Activated B cell treated with CpG ODN at 0.5 μM for 24 hours (primary cell): ENCODE data around the gene GPR17. TPM values are rescaled to one million over a fixed set of nuclear protein-coding genes. Genes with fewer than 3 reads are reported as not detected.

Source experiments
- ATAC-seq: fragments of 200-7000 bp; cut with Tn5 transposase; one replicate; pipeline ENCODE4 v1.10.0; 2021; ENCODE audit warnings: low read depth, mild to moderate bottlenecking, moderate library complexity
- CTCF ChIA-PET: fragments of 350-600 bp; sonication (Branson Sonifier 250); formaldehyde crosslinking; loops from one replicate; lab custom pipeline; 2021; ENCODE audit warnings: antibody characterized with exemption; lab: Charles Lee
- POLR2A ChIA-PET: fragments of 350-600 bp; sonication (Branson Sonifier 250); formaldehyde crosslinking; loops from one replicate; lab custom pipeline; 2021; ENCODE audit warnings: antibody characterized with exemption; lab: Charles Lee
- DNase-seq: peaks from one replicate; pipeline ENCODE4 v3.0.0; 2022
- H3K27ac Mint-ChIP-seq: one replicate; pipeline ENCODE4 v1.8.0; 2020; ENCODE audit warnings: mixed read lengths
- H3K27me3 Mint-ChIP-seq: one replicate; pipeline ENCODE4 v1.8.0; 2021; ENCODE audit warnings: mixed read lengths
- H3K36me3 Mint-ChIP-seq: one replicate; pipeline ENCODE4 v1.8.0; 2021; ENCODE audit warnings: low read depth, mixed read lengths
- H3K4me1 Mint-ChIP-seq: one replicate; pipeline ENCODE4 v1.8.0; 2021; ENCODE audit warnings: mixed read lengths
- H3K4me3 Mint-ChIP-seq: one replicate; pipeline ENCODE4 v1.8.0; 2020; ENCODE audit warnings: mild to moderate bottlenecking, mixed read lengths
- H3K9me3 Mint-ChIP-seq: one replicate; pipeline ENCODE4 v1.8.0; 2020; ENCODE audit warnings: mixed read lengths
- intact Hi-C: fragments of 100-400 bp; cut with micrococcal nuclease; formaldehyde crosslinking; loops from one replicate; pipeline ENCODE4 v1.15.1; 2024
- total RNA-seq: library from RNA; stranded (reverse); gene quantifications from 2 replicates; pipeline ENCODE4 v1.2.3, GENCODE V29; 2022
- TF ChIP-seq, protein P1 (sequence below): fragments of 200-600 bp; IDR thresholded peaks from one replicate; pipeline ENCODE4 v1.8.0; 2022; ENCODE audit warnings: antibody characterized with exemption, mild to moderate bottlenecking

GPR17 gene
- total RNA-seq, 1 donor from 2014 or later = not detected

DNA sequence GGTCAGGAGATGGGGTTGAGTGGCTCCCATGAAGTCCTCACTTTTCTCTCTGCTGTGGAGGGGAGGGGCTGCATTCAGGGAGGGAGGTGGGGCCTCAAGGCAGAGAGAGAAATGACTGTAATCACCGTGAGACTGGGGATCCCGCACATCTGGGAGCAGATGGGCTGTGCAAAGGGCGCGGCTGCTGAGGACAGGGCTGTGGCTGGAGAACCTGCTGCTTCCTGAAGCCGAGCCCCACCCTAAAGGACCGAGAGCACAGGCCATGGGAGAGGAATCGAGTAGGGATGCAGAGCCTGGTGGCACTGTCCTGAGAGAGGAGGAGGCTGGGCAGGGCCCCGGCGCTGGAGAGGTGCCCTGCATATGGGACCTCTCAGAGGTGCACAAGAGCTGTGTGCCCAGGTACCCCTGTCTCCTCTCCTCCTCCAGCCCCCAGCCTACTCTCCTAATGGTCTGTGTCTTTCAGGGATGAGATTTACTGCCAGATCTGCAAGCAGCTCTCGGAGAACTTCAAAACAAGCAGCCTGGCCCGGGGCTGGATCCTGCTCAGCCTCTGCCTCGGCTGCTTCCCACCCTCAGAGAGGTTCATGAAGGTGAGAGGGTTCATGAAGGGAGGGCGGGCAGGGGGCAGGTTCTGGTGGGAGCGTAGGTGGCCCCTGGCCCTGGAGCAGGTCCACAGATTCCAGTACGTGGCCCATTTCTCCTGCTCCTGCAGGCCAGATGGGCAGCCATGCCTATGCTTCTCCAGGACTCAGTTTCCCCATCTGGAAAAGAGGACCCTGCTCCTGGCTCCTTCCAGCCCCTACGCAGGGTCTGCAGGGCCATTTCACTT, 25.9 kb upstream of the GPR17 start:
- H3K9me3 Mint-ChIP-seq = no peaks in the 10 kb centered on the region
- H3K27ac Mint-ChIP-seq = peak overlapping the region; percentile 76
- peak; percentile 56 for ATAC-seq
- CTCF ChIA-PET = interaction anchor here (2.7 kb wide), 1 partner anchor 29 kb away, joined by 15 read pairs; no protein-coding TSS in a partner anchor
- H3K36me3 Mint-ChIP-seq = no peaks in the 10 kb centered on the region
- POLR2A ChIA-PET = interaction anchor here (1.3 to 1.7 kb wide), 4 partner anchors 11 to 82 kb away, joined by 4 to 15 read pairs (median 6); partner anchors contain the start of gene SFT2D3
- H3K4me3 Mint-ChIP-seq = peak overlapping the region; percentile 70
- TF ChIP-seq, protein P1, sequence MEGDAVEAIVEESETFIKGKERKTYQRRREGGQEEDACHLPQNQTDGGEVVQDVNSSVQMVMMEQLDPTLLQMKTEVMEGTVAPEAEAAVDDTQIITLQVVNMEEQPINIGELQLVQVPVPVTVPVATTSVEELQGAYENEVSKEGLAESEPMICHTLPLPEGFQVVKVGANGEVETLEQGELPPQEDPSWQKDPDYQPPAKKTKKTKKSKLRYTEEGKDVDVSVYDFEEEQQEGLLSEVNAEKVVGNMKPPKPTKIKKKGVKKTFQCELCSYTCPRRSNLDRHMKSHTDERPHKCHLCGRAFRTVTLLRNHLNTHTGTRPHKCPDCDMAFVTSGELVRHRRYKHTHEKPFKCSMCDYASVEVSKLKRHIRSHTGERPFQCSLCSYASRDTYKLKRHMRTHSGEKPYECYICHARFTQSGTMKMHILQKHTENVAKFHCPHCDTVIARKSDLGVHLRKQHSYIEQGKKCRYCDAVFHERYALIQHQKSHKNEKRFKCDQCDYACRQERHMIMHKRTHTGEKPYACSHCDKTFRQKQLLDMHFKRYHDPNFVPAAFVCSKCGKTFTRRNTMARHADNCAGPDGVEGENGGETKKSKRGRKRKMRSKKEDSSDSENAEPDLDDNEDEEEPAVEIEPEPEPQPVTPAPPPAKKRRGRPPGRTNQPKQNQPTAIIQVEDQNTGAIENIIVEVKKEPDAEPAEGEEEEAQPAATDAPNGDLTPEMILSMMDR = no peak
- H3K4me1 Mint-ChIP-seq = peaks cover 82% of the 10 kb centered on the region
- intact Hi-C loops = loop anchor here (2.0 kb wide), 1 partner anchor 21 kb away; no protein-coding TSS in a partner anchor
- peak; percentile 21 for DNase-seq
- no peaks in the 10 kb centered on the region for H3K27me3 Mint-ChIP-seq

DNA sequence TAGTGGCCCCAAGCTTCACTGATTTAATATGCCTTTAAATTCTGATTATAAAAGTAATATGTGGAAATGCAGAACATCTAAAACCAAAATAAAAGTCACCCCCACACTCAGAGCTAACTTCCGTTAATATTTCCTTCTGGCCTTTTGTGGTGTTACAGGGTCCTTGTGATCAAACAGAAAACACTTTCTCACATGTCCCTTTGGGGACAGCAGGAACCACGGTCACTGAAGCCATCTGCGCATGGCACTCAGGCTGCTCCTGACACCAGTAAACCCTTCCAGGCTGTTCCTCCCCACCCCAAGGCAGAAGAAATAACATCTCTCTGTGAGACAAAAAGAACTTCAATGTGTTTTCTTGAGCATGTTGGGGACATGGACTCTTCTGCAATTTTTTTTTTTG, 25.1 kb upstream of the GPR17 start:
- DNase-seq (peak; percentile 21), ATAC-seq (peak; percentile 87)
- Mint-ChIP-seq H3K4me3 (peak overlapping the region; percentile 55), H3K4me1 (peaks cover 80% of the 10 kb centered on the region), H3K27me3 (no peaks in the 10 kb centered on the region), H3K9me3 (no peaks in the 10 kb centered on the region), H3K36me3 (no peaks in the 10 kb centered on the region), H3K27ac (peak overlapping the region; percentile 66)
- TF ChIP-seq, protein P1 = no peak
- ChIA-PET POLR2A (interaction anchor here (1.1 to 1.7 kb wide), 5 partner anchors 10 to 81 kb away, joined by 4 to 15 read pairs (median 4); partner anchors contain the start of gene SFT2D3), CTCF (interaction anchor here (2.7 kb wide), 1 partner anchor 30 kb away, joined by 15 read pairs; no protein-coding TSS in a partner anchor)
- intact Hi-C loops = loop anchor here (1.0 to 2.0 kb wide), 2 partner anchors 12 to 20 kb away; no protein-coding TSS in a partner anchor

DNA sequence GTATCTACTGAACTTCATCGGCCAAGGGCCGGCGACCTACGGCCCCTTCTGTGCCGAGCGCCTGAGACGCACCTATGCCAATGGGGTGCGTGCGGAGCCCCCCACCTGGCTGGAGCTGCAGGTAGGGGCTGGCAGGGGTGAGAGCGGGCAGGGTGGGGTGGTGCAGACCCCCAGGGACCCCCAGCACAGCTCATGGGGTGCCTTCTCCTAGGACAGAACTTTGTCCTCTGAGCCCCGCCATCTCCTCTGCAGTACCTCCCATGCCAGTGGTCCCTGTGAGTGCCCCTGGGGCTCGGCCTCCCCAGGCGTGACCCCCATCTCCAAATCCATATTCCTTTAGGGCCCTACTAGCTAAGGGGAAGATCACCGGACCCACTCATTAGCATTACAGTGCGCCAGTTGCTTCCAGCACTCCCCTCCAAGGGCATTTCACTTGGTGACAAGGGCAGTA, 23.9 kb upstream of the GPR17 start:
- no peak overlapping the region for H3K27ac Mint-ChIP-seq
- H3K27me3 Mint-ChIP-seq = no peaks in the 10 kb centered on the region
- H3K4me3 Mint-ChIP-seq = no peak overlapping the region
- POLR2A ChIA-PET = no interaction called here
- intact Hi-C loops = loop anchor here (1.0 to 2.0 kb wide), 2 partner anchors 11 to 19 kb away; no protein-coding TSS in a partner anchor
- no peaks in the 10 kb centered on the region for H3K36me3 Mint-ChIP-seq
- ATAC-seq (no peak), DNase-seq (peak; percentile 3)
- no peaks in the 10 kb centered on the region for H3K9me3 Mint-ChIP-seq
- CTCF ChIA-PET = interaction anchor here (1.1 to 2.7 kb wide), 2 partner anchors 12 to 31 kb away, joined by 3 to 15 read pairs; no protein-coding TSS in a partner anchor
- peaks cover 78% of the 10 kb centered on the region for H3K4me1 Mint-ChIP-seq
- TF ChIP-seq, protein P1 = no peak

DNA sequence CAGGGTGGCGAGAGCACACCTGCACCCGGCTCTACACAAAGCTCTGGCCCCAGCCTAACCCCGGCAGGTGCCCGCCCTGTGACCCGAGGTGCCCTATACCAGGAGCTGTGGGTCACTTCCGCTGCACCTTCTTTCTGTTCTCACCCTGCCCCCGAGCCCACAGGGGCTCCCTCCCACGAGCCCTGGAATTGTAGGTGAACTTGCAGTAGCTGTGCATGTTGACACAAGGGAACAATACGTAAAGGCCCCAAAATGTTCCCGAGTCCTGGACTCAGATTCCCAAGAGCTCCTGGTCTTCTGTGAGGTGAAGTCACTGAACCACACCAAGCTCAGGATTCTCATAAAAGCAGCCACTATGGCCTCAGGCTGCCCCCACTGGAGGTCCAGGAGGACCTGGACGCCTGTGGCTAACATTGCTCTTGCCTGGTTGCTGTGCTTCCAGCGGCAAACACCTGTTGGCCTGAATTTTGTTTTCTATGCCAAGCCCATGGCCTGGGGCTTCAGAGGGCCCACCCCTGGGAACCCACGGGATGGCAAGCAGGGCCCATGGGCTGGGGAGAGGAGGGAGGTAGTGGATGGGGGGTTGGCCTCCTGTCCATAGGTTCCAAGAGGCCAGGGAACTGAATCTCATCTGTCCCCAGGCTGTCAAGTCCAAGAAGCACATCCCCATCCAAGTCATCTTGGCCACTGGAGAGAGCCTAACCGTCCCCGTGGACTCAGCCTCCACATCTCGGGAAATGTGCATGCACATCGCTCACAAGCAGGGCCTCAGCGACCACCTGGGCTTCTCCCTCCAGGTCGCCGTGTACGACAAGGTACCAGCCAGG, 23.2 kb upstream of the GPR17 start:
- Mint-ChIP-seq H3K4me3 (no peak overlapping the region), H3K27me3 (no peaks in the 10 kb centered on the region), H3K27ac (no peak overlapping the region), H3K36me3 (no peaks in the 10 kb centered on the region), H3K9me3 (no peaks in the 10 kb centered on the region), H3K4me1 (peaks cover 78% of the 10 kb centered on the region)
- POLR2A ChIA-PET = interaction anchor here (1.2 kb wide), 1 partner anchor 9 kb away, joined by 3 read pairs; no protein-coding TSS in a partner anchor
- TF ChIP-seq, protein P1 = no peak
- peak; percentile 14 for DNase-seq
- CTCF ChIA-PET = interaction anchor here (1.1 to 2.7 kb wide), 2 partner anchors 12 to 32 kb away, joined by 3 to 15 read pairs; no protein-coding TSS in a partner anchor
- ATAC-seq = no peak
- intact Hi-C loops = no loop called here
